Glomerular endothelial cell (primary cell): ENCODE data around the gene HLA-DMA. TPM values are rescaled to one million over a fixed set of nuclear protein-coding genes. Genes with fewer than 3 reads are reported as not detected.
"Not testable (repeated sequence)": the region's sequence is repeated elsewhere in the genome, so short reads cannot be mapped to it uniquely, and the experiment has no call there.

Source experiments
- DNase-seq: peaks from one replicate; pipeline ENCODE4 v3.0.0-alpha.2; 2011; ENCODE audit warnings: low read depth, low spot score; ENCODE audit errors: extremely low read depth
- total RNA-seq: library from RNA; depleted of rRNA; stranded (reverse); fragments of >200 nt; gene quantifications from 2 replicates; pipeline ENCODE4 v1.2.3, GENCODE V29; 2015

HLA-DMA gene
- total RNA-seq, 1 donor from 2014 or later = 0.99 TPM

GRCh38 chr6:32954986-32955802 lies 2.3 kb upstream of the HLA-DMA start:
- no peak for DNase-seq

GRCh38 chr6:32954267-32954666 lies 1.4 kb upstream of the HLA-DMA start:
- no peak for DNase-seq

- no peak for DNase-seq
Measured at GRCh38 chr6:32953775-32954174, 878 bp upstream of the HLA-DMA start.

DNA sequence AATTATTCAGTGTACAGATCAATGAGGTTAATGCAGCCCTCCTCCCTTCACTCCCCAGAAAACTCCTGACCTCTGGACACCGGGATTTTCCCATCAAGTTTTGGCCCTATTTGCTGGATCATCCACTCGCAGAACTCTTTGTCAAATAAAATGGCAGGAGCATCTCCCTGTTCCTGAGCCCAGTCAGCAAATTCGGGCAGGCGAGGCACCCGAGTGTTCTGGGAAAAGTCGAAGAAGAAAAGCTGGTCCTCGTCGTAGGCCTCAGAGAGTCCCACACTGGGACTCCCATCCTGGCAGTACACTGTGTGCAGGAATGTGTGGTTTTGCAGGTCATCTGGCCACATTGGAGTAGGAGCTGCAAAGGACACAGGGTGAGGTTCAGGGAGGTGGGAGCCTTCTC lies 2.4 kb downstream of the HLA-DMA start:
- no peak for DNase-seq

GRCh38 chr6:32950010-32950409 lies 2.9 kb downstream of the HLA-DMA start:
- DNase-seq = no peak

DNA sequence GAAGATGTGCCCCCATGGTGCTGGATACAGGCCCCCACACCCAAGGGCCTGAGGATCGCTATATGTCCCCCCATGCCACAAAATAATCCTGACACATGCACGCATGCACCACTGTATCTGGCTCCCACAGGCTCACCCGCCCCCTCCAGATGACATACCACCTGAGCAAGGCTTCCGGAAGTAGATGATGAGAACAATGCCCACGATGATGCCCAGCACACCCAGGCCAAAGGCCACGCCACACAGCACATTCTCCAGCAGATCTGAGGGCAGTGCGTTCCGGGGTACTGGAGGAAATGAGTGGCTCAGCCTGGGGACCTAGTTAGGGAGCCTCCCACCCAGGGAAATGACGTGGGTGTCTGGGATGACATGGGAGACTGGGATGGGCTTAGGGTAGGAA lies 3.8 kb downstream of the HLA-DMA start:
- DNase-seq = no peak

- peak; percentile 27 for DNase-seq
Measured at GRCh38 chr6:32947552-32948465, 5.1 kb downstream of the HLA-DMA start.

GRCh38 chr6:32946893-32947292 lies 6.0 kb downstream of the HLA-DMA start:
- DNase-seq = no peak

DNA sequence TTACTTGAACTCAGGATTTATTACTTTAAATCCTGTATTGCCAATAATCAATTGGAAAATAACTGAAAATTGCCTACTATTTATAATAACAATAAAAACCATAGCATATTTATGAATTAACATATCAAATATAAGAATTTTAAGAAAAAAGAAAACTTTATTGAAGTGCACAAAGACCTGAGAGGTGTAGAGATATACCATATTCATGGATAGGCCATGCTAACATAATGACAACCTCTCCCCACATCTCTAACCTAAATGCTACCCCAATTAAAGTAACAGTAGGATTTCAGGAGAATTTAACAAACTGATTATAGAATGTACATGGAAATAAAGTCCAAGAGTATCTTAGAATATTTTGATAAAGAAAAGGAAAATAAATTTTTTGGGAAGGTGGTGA lies 6.9 kb downstream of the HLA-DMA start:
- DNase-seq = no peak

DNA sequence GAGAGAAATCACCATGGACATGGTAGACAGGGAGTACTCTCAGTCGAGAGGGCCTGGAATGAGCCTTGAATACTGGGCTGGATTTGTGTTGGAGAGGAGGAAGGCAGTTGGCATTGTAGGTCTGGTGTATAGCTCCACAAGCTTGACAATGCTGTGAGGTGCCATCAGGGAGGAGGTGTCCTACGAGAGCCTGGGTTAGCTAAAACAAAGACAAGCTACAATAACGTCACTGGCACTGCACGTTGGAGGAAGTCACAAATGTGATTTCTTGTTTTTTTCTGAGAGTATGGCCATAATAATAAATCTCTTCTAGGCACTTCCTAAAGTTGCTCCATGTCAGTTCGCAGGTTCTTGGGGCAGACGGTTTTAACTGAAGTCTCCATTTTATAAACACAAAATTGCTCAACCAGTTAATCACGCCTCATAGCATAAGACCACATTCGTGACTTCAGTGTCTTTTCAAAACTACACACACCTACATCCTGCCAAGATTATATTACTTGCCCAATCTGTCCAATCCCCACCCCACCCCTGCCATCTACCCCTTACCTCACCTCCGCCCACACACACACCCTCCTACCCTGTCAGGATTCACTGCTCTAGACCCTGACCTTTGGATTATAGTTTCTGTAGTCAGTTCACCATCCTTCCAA lies 7.7 kb downstream of the HLA-DMA start:
- no peak for DNase-seq

DNA sequence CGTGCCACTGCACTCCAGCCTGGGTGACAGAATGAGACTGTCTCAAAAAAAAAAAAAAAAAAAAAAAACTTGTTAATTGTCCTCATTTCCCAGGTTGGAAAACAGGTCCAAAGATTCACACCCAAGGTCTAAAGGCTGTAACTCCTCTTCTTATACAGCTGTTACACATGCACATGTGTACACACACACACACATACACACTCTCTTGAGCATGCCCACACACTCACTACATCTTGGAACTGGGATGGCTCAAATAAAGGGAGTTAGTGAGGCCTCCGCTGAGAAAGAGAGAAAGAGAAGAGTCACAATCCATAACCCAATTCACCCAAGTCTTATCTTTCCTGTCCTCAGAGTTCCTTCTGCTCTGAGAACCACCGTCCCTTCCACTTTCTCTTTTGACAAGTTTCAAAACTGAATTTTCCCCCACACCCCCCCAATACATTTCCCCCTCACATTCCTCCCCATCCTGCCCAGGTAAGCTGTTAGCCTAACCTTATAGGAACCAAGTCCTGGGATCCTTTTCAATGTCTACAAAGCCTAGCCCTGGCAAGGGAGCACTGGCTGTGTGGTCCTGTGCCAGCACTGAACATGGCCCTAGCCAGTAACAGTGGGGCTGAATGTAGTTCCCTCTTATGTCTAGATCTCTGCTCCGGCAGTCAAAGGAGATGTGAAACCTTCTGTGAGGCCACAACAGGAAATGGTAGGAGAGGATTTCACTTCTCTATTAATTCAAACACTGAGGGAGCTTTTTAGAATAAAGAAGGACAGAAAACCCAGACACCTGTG lies 8.8 kb downstream of the HLA-DMA start:
- DNase-seq = no peak

GRCh38 chr6:32942555-32943123 lies 10.3 kb downstream of the HLA-DMA start:
- DNase-seq = not testable (repeated sequence)

DNA sequence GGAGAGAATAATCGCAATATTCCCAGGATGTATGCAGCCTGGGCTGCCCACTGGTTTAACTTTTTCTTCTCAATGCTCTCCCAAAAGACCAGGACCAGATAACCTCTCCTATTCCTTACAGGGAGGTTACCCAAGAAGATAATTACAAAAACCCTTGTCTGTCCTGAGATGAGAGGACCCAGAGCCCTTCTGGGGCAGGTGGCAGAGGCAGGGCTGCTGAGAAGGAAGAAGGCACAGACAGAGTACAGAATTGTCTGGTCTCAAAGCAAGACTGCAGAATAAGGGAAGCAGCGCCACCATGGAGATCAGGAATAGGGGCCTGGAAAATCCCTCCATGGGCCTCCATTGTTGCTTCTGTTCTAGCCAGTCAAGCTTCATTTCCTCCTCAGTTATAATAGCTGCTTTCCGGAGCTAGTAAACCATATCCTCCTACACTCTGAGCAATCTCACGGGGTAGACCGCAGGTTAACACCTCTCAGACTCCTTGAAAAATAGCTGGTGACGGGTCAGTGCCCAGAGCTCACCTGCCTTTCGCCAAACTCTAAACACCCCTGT lies 11.6 kb downstream of the HLA-DMA start:
- peak; percentile 18 for DNase-seq

GRCh38 chr6:32940656-32941213 lies 12.2 kb downstream of the HLA-DMA start, which contains the start of gene HLA-DMB:
Gene HLA-DMB (minus strand): TSS chr6:32941028. CDS start chr6:32940807, 221 bp downstream.
- peak; percentile 37 for DNase-seq

DNA sequence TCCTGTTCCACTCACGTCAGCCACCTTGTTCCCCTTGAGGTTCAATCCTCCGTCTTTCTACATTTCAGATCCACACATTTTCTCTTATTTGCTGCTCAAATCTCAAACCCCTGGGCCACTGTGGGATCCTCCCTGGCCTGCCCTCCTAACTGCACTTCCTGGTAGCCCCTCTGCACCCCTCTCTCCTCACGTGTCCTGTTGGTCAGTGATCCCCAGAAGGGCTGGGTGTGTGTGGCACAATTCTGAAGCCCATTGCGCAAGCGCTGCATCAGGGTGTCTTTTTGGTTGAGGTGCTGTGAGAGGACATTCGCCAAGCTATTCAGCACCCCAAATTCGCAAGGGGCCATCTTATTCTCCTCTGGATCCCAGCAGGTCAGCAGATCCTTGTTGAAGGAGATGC lies 14.4 kb downstream of the HLA-DMA start:
- no peak for DNase-seq

- no peak for DNase-seq
Measured at GRCh38 chr6:32937230-32937633, 15.7 kb downstream of the HLA-DMA start.

DNA sequence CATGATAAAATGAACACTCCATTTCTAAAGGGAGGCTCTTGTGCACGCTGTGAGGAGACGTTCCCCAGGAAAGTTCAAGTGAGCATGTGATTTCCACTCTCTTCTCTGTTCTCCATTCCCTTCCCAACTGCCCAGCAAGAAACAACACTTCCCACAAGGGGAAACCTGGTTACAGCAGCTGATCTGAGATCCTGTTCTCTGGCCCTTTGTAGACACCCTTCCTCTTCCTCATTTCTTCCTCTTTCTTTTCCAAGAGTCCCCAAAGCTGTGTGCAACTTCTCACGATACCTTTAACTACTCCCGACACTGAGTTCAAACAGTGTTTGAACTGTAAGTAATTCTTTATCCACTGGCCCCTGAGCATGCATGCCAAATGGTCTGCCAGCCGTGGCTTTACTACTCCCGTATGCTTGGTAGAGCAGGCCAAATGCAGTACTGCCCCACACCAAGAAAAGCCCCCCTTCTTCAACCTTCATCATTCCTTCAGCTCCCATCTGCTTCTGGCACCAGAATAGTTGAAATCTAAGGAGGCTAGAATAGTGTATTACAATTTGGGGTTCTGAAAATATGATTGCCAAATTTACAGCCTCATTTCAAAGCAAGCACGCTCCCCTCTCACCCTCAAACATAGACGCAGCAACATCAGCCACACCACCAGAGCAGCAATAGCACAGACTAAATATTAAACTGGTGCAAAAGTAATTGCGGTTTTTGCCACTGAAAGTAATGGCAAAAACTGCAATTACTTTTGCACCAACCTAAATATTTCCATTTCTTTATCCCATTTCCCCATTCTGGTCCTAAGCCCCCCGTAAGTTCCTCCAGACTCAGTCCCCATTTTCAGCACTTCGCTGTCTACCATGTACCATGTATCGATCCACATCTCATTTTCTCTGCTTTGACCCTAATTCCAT lies 16.4 kb downstream of the HLA-DMA start:
- no peak for DNase-seq

DNA sequence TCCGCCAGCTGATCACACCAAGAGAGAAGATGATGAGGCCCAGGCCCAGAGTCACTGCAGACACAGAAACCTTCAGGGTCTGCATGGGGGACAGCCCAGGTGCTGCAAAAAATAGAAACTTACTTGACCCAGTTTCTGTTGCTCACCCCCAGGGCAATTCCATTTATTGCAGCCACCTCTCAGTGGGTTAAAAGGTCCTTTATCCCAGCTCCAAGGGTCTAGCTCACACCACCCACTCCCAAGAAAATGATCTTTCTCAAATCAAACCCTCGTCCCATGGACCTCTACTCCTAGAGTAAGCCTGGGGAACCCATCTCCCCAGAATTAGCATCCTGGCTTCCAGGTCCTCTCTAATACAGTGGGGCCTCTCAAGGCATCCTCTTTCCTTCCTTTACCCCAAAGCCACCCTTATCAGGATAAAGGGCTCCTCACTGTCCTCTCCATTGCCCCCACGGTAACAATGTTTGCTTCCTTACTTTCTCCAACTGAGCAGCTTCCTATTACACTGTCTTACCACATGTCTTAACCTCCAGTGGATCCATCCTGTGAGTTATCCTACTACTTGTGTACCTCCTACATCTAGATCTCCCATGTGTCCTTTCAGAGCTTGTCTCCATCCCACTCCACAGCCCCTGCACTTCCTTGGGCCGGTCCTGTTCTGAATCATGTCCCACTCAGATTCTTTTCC lies 17.2 kb downstream of the HLA-DMA start:
- DNase-seq = no peak
